GM18868 (cell line): Measurements from ENCODE around the gene EXO1.

Experiments
- ATAC-seq: cut with Tn5 transposase; IDR thresholded peaks from one replicate; pipeline ENCODE4 v1.9.1; 2021; ENCODE audit warnings: mild to moderate bottlenecking, moderate library complexity; ENCODE audit not compliant: unreplicated experiment

The EXO1 gene

DNA sequence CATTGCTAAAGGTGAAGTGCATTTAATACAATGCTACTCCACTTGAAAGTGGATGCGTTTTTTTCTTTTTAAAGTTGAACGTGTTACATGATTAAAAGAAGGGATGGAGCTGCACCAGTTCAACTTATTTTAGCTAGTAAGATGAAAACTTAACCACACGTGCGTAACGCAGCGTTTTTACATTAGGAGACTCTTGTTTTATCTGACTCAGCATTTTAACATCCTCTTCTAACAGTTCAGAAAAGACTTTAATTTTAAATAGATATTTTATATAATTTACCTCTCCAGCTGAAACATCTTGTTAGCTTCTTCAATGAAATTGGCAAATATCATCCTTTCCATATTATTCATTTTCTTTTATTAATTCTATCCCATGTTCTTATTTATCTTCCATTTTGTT, 33.4 kb downstream of the EXO1 start:
- no peak for ATAC-seq

DNA sequence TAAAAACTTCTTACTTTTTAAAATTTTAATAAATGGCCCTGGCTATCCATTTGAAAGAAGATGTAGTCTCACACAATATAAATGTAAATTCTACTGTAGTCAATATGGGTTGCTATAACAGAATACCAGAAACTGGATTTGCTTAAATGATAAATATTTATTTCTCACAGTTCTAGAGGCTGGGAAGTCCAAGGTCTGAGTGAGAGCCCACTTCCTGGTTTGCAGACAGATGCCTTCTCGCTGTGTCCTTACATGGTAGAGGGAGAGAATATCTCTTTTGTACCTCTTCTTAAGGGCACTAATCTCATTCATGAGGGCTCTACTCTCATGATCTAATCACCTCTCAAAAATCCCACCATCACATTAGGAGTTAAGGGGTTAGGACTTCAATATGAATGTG, 35.2 kb downstream of the EXO1 start:
- ATAC-seq: no peak

DNA sequence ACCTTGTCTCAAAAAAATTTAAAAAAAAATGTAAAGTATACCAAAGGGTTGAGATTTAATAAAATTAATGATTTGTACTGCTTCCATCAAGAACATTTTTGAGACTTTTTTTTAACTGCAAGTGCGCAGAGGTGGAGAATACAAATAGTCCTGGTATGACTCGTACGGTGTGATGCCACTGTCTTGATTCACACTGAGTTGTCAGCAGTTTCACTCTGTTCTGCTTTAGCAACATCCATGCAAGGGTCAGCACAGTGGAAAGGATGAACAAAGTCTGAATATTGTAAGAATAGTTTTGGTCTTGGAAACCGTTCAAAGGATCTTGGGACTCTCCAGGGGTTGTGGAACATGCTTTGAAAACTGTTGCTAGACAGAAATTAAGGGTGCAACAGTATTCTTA, 40.2 kb downstream of the EXO1 start:
- no peak for ATAC-seq

DNA sequence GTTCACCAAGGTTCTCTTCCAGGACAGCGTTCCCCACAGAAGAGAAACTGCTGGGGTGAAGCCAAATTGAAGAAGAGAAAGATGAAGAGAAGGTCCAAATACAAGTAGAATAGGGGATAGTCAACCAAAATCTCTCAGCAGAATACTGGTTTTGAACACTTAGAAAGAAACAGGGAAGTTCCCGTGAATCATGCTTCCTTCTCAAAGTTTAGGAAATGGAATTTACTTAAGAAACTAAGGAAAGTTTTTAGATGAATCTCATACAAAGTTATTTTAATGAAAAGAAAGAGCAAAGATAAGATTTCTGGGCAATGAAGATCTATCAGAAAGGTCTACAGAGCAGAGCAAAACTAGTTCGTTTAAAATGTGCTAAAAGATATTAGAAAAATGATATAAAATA, 43.3 kb downstream of the EXO1 start:
- ATAC-seq: no peak

DNA sequence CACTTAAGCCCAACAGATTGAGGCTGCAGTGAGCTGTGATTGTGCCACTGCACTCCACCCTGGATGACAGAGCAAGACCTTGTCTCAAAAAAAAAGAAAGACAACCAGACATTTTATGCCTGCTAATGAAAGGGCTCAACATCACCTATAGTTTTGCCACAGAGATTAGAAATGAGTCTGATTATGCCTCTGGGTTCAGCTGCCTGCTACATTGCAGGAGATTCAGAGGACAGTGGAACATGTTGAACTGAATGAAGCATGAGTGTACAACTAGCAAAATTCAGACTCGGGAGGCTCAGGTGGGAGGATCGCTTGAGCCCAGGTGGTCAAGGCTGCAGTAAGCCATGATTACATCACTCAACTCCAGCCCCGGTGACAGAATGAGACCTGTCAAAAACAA, 46.0 kb downstream of the EXO1 start:
- ATAC-seq: no peak

DNA sequence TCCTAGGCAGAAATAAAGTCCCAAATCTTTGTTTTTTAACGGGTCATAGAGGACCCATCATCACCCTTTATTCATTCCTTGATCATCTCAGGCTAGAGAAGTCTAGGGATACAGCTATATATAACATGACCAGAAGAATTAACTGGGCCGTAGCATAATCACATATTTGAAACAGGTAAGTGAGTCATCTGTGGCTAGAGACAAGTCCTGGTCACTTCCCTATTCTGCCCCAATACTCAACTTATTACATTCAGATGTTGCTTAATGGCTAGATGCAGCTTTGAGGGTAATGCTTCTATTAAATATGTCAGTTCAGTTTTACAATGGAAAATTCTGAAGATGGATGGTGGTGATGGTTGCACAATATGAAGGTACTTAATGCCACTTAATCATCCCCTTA, 47.0 kb downstream of the EXO1 start:
- ATAC-seq: peak; percentile 84

DNA sequence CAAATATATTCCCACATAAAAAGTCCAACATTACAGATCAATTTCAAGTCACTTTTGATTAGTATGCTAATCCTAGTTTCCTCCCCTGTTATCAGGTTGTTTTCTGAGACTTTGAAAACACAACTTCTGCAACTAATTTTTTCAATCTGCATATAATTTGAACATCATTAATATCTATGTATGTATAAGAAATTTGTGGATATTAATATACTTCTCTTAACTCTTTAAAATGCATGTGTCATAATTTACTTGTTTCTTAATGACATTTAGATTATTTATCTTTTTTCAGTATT, 48.6 kb downstream of the EXO1 start:
- no peak for ATAC-seq

DNA sequence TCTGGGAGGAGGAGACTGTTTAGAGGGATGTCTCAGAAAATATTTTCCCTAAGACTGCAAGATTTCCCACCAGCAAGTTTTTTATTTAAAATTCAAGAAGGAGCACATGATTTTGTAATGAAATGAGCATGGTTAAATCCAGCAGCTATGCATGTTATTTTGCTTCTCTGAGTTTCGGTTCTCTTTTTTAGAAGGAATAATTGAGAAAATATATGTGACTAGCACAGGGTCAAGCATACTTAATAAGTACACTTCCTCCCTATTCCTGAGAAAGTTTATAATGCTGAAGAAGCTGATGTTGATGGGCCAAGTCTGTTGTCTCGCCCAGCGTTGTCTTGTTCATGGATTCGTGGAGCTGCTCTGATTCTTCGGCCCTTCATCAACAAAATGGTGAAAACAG, 51.2 kb downstream of the EXO1 start:
- ATAC-seq: no peak

DNA sequence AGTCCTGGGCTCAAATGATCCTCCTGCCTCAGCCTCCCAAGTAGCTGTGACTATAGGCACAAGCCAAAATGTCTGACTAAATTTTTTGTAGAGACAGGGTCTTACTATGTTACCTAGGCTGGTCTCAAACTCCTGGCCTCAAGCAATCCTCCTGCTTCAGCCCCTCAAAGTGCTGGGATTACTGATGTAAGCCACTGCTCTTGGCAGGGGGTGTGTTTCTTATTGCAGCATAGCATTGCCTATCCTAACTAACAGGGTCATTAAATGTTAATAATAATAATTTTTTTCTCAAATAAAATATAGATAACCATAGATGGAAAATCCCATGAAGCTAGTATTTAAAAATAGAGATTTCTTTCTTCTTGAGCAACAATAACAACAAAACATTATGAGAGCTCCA, 52.4 kb downstream of the EXO1 start:
- no peak for ATAC-seq

DNA sequence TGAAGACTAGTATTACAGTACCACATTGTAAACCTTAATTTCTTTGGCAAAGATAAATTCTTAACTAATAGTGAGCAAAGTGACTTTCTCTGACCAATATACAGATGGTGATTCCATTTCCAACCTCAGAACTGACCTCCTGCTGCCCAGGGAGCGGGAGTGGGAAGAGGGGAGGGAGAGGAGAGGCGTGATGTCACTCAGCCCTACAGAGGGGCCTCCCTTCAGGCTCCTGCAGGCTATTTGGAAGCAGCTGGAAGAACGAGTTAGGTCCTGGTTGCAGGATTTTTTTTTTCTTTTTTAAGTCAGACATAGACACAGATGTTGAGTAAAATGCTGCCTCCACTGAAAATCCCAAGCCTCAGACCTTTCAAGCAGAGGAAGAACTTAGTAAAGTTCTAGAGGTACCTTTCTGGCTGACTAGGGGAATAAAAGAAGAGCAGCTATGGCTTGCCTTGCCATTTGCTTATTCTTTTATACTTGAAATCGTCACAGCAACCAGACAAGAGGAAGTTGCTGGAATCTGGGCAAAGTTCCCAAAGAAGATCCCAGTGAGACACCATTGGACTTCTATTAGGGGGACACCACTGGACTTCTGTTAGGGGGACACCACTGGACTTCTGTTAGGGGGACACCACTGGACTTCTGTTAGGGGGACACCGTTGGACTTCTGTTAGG, 54.5 kb downstream of the EXO1 start:
- no peak for ATAC-seq

DNA sequence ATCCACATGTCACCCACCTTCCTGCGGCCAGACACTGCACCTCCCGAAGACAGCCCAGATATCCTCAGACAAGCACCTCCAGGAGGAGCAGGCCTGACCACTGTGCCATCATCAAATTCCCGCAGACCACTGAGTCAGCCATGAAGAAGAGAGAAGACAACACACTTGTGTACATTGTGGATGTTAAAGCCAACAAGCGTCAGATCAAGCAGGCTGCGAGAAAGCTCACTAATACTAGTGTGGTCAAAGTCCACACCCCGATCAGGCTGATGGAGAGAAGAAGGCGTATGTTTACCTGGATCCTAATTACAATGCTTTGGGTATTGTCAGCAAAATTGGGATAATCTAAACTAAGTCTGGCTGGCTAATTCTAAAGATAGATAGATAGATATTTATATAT, 68.2 kb downstream of the EXO1 start:
- ATAC-seq: no peak

DNA sequence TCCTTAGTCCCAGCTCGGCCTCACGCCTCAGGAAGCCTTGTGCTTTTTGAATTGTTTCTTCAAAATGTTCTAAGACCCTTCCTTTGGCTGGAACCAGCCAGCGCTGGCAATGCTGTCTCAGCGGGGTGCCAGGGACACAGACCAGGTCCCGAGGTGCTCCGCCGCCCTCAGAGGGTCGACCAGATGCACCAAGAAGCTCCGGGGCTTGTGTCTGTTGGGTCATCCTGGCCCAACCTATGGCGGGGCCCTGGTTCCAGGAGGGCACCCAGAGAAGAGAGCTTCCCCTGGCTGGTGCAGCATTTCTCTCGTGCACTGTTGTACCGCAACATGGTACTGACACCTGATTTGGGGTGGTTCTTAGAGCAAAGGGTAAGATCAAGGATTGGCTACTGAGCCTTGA, 69.5 kb downstream of the EXO1 start:
- no peak for ATAC-seq

DNA sequence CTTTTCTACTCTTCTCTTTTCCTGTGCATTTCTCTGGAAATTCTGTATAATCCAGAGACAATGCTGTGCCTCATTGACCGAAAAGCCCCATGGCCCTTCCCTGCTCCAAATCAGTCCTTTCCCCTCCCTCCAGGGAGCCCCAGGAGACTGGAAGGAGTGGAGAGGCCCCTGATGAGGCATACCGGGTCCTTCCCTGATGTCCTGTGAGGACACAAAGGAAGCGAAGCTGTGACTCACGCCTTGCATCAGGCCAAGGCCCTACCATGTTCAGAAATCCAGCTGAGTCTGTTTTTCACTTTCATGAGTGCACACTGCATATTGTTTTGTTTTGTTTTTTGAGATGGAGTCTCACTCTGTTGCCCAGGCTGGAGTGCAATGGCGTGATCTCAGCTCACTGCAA, 70.9 kb downstream of the EXO1 start:
- no peak for ATAC-seq

DNA sequence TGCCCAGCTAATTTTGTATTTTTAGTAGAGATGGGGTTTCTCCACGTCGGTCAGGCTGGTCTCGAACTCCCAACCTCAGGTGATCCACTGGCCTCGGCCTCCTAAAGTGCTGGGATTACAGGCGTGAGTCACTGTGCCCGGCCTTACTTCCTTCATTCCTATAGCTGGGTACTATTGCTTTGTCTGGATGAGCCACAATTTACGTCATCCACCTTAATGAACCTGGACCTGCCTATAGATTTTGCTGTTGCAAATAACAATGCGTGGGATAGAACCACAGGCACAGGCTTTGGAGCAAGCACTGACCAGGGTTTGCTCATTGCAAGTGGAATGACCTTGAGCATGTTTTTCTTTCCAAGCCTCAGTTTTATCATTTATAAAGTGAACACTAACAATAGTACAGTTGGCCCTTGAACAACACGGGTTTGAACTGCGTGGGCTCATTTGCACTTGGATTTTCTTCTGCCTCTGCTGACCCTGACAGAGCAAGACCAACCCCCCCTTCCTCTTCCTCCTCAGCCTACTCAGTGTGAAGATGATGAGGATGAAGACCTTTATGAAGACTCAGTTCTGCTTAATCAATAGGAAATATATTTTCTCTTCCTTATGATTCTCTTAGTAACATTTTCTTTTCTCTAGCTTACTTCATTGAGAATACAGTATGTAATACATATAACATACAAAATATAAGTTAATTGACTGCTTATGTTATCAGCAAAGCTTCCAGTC, 76.2 kb downstream of the EXO1 start:
- ATAC-seq: no peak

DNA sequence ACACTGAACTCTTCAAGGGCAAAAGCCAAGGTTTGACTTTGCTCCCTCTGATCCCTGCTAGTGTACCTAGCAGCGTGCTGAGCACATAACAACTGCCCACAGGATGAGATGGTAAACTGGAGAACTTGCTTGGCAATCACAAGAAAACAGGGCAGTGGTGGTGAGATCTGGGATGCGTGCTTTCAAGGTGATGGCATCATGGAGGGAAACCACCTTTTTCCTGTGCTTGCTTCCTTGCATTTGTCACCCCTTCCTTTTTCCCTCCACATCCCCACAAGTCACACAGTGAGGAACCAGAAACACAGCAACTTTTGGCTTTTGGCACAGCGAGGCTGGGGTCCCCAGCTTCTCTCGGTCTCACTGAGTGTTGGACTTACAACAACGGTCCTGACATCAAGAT, 78.1 kb downstream of the EXO1 start:
- ATAC-seq: no peak

DNA sequence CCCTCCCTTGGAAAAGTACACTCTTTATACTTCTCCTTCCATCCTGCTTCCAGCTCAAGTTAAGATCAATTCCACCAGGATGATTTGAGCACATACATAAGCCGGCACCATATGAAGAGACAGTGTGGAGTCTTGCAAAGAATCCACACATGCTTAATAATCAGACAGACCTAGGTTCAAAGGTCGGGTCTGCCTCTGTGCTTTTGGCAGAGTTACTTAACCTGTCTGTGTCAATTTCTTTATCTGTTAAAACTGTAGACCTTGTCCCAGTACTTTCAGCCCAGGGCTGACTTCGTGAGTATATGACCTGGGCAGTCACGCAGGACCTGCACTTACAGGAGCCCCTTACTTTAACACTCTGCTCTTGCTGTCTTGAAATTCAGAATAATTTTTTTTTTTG, 79.3 kb downstream of the EXO1 start:
- no peak for ATAC-seq

DNA sequence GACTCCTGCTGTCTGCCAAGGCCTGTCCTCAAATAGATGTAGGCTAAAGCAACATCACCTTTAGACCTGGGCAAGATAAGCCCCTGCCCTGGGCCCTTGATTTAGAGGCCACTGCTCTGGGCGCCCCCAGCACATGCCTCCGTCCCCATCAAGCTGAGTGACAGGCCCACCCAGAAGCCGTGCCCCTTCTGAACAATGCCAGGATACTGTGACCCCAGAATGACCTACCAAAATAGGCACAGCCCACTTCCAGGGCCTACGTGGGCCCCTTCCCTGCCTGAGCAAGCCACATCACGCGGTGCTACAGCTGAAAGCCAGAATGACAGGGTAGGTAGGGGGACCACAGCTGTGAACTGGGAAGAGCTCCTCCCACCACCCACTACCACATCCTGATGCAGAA, 84.8 kb downstream of the EXO1 start:
- ATAC-seq: no peak

DNA sequence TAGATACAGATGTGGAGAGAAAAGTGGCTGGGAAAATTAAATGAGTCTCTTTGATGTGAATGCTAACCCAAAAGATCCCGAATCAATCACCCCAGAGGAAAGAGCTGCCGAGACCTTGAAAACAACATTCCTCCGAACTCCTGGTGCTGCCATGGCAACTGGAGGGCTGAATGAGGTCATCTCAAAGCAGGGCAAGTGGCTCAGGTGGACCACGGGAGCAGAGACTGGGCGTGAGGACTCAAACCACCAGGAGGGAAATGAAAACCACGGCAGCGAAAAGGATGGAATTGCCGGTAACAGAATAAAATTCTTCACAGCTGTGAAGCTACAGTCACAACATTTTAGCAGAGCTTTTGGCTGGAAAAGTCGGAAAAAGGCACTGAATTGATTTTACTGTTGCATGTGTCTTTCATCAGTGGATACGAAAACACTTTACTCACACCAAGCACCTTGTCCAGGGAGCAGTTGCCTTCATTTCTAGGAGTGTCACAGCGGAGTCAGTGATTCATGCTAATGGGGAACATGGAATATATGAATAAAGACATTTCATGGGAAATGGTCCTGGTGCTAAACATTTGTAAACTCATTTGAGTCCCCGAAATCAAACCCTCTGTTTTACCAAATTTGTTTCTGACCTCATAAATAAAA, 86.3 kb downstream of the EXO1 start:
- no peak for ATAC-seq

DNA sequence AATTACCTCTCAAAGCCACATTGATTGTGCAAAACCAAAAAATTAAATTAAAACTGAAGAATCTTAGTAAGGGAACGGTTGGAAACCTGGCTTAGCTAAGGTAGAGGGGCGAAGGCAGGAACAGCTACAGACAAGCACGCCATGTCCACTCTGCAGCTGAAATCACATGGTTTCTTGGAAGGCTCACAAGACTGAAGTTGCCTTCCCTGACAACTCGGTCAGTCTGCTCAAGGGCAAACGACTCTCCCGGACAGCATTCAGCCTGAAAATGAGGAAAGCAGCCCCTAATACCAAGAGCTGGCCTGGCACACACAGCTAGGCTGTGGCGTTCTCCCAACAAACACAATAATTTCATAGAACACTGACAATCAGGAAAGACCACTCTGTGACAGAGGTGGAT, 86.9 kb downstream of the EXO1 start:
- ATAC-seq: no peak
